GM15510 (cell line): ENCODE results near the gene ITPRID1.

Experiments
- POLR2A ChIP-seq: IDR thresholded peaks from 3 replicates; pipeline ENCODE4 v1.6.1; 2011; ENCODE audit warnings: borderline replicate concordance; ENCODE audit not compliant: insufficient read length; ENCODE audit errors: extremely low read depth

The ITPRID1 gene

DNA sequence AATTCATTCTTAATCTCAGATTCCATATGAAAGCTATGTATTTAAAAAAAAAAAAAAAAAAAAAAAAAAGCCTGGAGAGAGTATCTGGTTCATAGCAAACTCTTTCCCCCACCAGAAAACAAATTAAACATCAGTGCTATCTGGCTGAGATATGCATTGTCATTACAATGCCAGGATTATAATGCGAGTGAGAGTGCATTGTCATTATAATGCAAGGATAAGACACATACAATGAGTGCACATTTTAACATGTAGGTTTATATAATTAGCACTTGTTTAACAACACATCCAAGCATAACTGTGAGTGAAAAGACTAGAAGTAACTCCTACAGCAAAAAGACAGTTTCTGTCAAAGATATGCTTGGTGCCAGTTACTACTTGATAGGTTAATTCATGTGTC, 48.1 kb downstream of the ITPRID1 start:
- no peak for TF ChIP-seq POLR2A

DNA sequence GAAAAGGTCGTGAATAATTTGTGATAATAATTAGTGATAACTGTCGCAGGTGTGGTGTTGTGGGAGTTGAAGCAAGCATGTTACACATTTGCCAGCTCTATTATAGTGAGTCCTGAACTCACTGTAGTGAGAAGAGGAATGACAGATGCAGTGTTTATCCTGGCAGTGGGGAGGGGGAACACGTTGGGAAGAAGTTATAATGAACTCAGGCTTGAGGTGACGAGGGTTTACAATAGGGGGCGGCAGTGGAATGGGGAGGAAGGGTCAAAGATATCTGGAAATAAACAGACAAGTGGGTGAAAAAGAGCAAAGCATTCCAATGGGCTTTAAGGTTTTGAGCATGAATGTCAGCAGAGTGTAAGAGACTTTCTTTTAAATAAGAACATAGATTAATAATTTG, 49.6 kb downstream of the ITPRID1 start:
- no peak for TF ChIP-seq POLR2A

DNA sequence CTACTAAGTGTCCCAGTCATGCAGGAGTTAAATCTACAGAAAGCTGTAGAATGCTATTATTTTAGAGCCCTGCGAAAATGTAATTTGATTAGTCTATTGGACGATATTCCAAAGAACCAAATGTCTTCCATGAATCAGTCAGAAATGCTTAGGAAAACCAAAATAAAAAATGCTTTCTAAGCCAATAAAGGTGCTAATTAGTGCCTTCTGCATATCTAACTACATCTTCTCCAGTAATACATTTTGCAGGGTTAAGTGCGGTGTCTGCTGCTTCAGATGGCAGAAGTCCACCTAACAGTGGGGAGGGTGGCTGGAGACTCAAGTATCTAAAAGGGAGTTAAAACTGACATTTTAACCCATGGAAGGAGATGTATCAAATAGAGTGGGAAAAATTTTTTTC, 50.1 kb downstream of the ITPRID1 start:
- TF ChIP-seq POLR2A = no peak

DNA sequence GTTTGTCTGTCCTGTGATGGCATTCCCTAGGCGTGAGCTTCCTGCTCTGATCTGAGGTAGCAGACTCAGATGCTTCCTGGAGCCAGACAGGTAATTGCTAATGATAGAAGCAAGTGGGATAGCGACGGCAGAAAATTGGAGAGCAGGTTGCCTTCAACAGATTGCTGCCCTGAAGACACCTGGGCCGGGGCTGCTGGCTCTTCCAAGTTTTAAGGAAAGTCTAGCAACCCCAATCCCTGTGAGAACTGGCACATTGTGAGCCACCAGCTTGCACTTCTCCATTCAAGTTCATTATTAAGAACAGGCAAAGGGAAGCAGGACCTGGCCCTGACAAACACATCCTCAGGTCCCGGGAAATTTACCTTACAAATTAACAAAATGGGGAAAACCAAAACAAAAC, 50.8 kb downstream of the ITPRID1 start:
- no peak for TF ChIP-seq POLR2A

DNA sequence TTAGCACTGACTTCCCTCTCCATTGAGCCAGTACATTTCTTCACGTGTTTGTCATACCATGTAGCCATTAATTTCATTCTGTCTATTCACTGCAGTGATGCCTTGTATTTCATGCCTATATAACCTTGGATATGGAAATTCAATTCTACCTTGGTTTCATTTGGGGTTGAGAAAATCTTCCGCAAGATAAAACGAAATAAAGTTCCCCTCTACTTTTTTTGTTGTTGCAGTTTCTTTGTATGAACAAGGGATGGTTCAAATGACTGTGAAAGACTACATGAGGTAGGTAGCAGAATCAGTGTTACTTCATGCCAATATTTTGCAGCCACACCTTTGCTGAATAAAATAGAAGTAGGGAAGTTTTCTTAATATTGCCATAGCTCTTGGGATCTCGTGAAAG, 55.6 kb downstream of the ITPRID1 start:
- no peak for TF ChIP-seq POLR2A

DNA sequence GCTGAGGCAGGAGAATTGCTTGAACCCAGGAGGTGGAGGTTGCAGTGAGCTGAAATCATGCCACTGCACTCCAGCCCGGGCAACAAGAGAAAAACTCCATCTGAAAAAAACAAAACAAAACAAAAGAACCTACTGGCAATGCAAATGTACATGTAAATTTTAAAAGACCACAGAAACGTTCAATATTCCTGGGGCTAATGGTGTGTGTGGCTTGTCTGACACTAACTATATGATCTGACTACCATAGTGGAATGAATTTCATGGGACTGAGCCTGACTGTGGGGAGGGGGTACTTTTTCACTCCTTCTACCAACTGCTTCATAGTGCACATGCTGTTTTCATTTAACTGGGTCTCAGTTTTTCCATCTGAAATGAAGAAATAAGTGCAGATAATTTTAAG, 69.6 kb downstream of the ITPRID1 start:
- no peak for TF ChIP-seq POLR2A

DNA sequence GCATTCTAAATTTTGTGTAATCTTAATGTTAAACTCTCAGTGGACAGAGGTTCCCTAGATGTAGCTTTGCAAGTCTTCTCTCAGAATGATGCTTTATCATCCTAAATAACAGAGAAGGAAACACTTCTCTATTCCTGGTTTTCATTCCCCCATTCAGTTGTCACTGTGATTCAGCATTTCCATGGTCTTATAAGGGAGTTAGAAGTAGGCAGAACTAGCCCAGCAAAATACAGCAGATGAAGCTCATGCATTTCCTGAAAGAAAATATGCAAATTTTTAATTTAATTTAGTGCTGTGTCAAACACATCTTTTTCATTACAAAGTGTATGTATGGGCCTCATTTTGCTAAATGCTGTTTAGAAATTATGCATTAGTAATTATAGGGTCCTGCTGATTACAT, 70.1 kb downstream of the ITPRID1 start:
- TF ChIP-seq POLR2A = no peak

DNA sequence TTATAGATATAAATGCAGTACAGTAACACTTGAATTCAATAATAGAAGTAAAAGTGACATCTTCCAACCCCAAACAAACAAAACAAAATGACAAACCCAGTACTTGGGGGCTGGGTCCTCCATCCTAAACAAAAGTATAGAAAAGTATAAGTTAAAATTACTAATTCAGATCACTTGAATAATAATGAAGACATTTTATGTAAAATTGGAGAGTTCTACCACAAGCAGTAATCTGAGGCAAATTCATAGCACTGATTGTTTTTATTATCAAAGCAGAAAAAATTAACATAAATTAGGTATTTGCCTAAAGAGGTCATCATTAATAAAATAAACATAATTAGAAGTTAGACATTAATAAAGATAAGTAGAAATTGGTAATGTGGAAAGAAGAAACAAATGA, 81.5 kb downstream of the ITPRID1 start:
- TF ChIP-seq POLR2A = no peak

DNA sequence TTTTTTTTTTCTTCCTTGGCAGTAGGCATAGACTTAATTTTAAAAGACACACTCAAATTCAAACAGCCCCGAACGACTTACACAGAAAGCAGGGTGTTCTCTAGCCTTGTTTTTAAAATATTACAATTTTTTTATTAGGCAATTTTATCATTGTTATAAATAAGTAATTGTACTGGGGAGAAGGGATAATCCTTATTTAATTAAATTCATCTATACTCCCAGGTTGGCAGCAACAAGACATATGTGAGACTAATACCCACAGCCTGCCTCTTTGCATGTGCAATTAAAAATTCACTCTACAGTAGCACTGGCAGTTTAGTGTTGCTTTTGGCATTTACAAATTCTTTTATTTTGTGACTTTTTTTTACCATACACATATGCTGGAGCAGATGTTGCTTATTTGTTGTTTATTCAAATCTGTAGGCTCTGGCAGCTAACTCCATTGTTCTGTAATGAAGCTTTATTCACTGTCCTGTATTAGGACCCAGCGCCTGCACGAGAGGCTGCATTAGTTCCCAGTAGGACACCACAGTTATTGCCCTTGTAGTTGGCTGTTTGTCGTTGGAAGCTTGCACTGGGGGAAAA, 88.2 kb downstream of the ITPRID1 start:
- no peak for TF ChIP-seq POLR2A

DNA sequence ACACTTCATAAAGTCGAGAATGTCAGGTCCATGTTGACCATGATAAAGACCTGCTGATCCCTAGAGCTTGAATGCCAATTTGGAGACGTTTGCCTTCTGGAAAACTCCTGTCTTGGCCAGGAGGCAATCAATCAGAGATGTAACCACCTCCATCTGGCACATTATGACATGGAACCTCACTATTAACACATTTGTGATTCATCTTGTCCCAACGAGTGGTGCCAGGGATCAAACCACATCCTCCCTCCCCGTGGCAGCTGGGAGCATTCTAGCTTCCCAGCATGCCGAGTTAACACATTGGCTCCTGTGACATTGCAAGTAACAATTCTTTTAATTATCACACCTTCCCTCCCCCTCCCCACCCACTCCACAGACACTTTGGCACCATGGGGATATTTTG, 89.2 kb downstream of the ITPRID1 start:
- TF ChIP-seq POLR2A = no peak

DNA sequence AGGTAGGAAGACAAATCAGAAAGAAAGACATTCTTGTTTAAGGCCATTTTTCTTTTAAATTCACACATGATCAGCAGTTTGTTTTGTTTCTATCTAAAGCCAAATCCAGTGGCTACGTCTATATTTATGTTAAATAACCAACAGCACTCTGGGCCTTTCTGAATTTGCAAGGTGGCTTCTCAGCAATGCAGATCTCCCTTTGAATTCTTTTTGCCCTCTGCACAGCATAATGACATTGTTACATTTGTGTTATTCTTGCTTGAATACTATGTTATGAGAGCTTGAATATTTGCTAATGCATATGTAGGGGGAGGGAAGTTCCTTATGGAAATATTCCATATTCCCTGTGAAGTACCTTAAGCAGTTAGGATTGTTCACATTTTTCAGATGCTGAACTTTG, 99.7 kb downstream of the ITPRID1 start:
- TF ChIP-seq POLR2A = no peak

DNA sequence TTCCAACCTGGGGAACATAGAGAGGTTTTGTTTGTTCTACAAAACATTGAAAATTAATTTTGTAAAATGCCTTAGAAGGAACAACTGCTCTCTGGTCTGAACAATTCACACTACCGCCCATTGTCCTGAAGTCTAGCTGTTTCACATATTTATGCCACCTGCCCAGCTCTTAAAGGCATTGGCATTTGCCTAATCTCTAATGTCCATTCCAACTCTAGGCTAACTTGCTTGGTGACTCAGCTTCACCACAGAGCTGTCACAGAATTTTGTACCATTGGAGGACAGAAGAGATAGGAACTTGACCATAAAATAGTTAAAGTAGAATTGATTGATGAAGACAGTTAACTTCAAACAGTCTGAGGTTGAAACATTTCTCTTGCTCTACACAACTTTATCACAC, 119.6 kb downstream of the ITPRID1 start:
- TF ChIP-seq POLR2A = no peak

DNA sequence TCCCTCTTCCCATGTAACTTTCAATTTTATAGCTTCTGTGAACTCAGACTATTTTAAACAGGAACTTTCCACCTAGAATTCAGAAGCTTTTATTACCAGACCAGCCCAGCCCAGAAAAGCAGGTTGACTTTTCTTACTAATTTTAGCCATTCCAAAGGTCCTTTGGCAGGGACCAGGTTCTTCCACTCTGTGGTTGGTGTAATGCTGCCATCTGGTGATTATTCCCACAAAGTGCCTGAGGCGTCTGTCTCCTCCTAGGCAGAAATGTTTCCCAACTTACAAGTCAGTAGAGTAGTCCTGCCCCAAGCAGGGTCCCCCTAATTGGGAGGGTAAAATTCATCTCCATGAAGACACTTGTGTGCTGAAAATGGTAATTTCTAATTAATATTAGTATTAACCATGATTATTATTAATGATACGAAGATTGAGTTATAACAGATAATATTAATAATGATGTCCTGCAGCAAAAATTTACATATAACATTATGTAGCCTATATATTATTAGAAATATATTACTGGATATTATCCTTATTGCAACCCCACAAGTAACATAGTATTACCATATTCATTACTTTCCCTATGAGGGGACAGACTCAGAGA, 120.1 kb downstream of the ITPRID1 start:
- TF ChIP-seq POLR2A = no peak

DNA sequence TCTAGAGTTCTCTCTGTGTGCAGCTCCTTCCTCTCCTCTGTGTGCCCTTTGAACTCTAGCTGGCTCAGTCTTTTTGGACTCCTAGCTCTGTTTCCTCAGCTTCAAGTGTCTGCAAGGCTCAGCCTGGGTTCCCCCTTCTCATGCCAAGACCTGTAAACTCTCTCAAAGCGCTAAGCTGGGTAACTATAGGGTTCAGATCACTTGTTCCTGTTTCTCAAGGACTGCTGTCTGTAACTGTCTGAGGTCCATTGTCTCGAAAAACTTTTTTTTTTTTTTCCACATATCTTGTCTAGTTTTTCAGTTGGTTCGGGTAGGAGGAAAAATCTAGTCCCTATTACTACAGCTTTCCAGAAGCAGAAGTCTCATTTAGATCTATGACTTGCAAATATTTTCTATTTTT, 126.5 kb downstream of the ITPRID1 start:
- TF ChIP-seq POLR2A = no peak

DNA sequence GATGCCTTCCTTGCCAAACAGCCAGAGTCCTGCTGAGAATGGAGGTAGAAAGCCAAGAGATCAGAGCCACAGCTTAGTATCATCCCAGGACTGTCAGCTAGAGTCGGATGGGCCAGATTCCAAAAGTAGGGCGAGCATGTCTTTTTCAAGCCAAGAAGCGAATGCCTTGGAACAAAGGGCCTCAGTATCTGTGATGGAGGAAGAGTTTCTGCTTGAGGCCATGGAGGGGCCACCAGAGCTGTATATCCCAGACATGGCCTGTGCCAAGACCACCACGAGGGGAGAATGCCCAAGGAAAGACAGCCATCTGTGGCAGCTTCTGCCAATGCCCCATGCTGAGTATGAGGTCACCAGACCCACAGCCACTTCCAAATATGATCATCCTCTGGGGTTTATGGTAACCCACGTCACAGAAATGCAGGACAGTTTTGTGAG, 128.8 kb downstream of the ITPRID1 start:
- TF ChIP-seq POLR2A = no peak

DNA sequence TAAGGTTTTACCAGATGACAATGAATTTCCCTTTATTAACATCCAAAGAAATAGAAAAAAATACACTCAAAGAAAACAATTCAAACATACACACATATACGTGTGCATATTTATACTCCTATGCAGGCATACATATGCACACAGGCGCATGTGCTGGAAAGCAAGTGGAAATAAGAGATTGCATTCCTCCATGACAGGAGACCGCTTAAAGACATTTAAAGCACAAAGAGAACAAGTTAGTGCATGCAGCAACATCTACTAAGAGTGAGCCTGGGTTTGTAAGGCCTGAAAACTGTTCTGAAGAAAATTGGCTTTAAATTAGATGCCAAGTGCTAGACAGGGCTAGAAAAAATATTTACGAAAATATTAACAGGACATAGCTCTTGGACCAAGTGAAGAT, 133.1 kb downstream of the ITPRID1 start:
- TF ChIP-seq POLR2A = no peak

DNA sequence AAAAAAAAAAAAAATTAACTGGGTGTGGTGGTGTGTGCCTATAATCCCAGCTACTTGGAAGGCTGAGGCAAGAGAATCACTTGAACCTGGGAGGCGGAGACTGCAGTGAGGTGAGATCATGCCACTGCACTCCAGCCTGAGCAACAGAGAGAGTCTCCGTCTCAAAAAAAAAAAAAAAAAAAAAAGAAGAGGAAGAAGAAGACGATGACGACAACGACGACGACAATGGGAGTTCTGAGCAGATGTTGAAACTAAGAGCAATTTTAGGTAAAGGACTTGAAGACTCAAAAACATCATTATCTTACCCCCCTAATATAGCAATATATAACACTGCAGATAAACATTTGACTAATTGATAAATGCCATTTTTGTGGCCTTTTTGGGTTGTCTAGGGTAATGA, 133.6 kb downstream of the ITPRID1 start:
- TF ChIP-seq POLR2A = no peak

DNA sequence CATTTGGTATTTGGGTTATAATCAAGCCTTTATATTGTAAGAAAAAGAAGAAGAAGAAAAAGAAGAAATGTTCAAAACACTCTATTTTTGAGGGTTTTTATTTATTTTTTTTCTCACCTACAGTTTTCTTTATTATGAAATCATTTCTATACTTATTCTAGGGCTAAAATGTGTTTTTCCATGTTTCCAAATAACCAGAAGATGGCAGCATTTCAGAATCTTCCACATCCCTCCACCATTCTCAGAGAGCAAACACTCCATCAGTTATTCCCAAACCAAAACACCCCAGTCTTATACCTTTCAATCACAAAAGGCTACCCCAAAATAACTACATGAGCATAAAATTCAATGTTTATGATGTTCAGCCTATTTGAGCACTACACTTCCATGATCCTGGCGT, 134.4 kb downstream of the ITPRID1 start:
- no peak for TF ChIP-seq POLR2A

DNA sequence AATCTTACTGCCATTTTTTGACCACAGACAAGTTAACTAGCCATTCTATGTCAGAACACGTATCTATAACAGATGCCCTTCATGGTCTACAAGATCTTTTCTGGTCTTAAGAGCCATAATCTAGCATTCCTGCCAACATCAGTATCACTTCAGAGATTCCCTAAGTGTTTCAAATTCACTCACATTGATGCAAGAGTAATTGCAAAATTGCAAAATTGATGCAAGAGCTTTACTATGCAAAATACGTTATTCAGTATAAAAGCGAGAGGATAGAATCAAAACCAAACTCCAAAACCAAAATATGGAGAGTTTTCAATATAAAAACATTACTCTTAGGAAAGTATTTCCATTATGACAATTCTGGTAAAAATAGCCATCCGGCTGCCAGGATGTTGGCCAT, 135.0 kb downstream of the ITPRID1 start:
- TF ChIP-seq POLR2A = no peak
